IPS-18a (cell line): ENCODE measurements around the gene YPEL2.

Experiments used
- H3K27ac ChIP-seq: one replicate; pipeline ENCODE4 v1.5.1; 2013; ENCODE audit warnings: low read length
- H3K27me3 ChIP-seq: one replicate; pipeline ENCODE4 v1.6.1; 2013; ENCODE audit warnings: mild to moderate bottlenecking, low read length; ENCODE audit not compliant: control insufficient read depth, insufficient read depth
- H3K36me3 ChIP-seq: one replicate; pipeline ENCODE4 v1.6.1; 2013; ENCODE audit warnings: low read depth, low read length; ENCODE audit not compliant: control insufficient read depth
- H3K4me1 ChIP-seq: one replicate; pipeline ENCODE4 v1.6.1; 2013; ENCODE audit warnings: low read depth, low read length; ENCODE audit not compliant: control insufficient read depth
- H3K4me3 ChIP-seq: one replicate; pipeline ENCODE4 v1.5.1; 2013; ENCODE audit warnings: low read length
- H3K9ac ChIP-seq: one replicate; pipeline ENCODE4 v1.6.1; 2013; ENCODE audit warnings: mild to moderate bottlenecking, low read length, moderate library complexity
- H3K9me3 ChIP-seq: one replicate; pipeline ENCODE4 v1.6.1; 2013; ENCODE audit warnings: low read depth, low read length; ENCODE audit not compliant: control insufficient read depth

YPEL2 gene

GRCh38 chr17:59347975-59348391 lies 16.5 kb downstream of the YPEL2 start:
- Histone ChIP-seq H3K9me3 (no peaks in the 10 kb centered on the region), H3K36me3 (no peaks in the 10 kb centered on the region), H3K9ac (no peak overlapping the region), H3K27ac (no peak overlapping the region), H3K27me3 (no peaks in the 10 kb centered on the region), H3K4me1 (no peaks in the 10 kb centered on the region), H3K4me3 (no peak overlapping the region)

GRCh38 chr17:59349178-59349577 lies 17.7 kb downstream of the YPEL2 start:
- H3K4me3 ChIP-seq: no peak overlapping the region
- peaks cover 5% of the 10 kb centered on the region for H3K4me1 ChIP-seq

GRCh38 chr17:59353106-59353854 lies 21.8 kb downstream of the YPEL2 start:
- Histone ChIP-seq H3K36me3 (no peaks in the 10 kb centered on the region), H3K4me3 (no peak overlapping the region), H3K27ac (no peak overlapping the region)

More at GRCh38 chr17:59349178-59349577, 17.7 kb downstream of the YPEL2 start:
- Histone ChIP-seq H3K27me3 (no peaks in the 10 kb centered on the region), H3K36me3 (no peaks in the 10 kb centered on the region), H3K9me3 (no peaks in the 10 kb centered on the region), H3K27ac (no peak overlapping the region), H3K9ac (no peak overlapping the region)

GRCh38 chr17:59353936-59354755 lies 22.7 kb downstream of the YPEL2 start:
- Histone ChIP-seq H3K4me1 (peaks cover 12% of the 10 kb centered on the region), H3K4me3 (no peak overlapping the region), H3K9me3 (no peaks in the 10 kb centered on the region), H3K9ac (no peak overlapping the region), H3K36me3 (no peaks in the 10 kb centered on the region), H3K27ac (no peak overlapping the region), H3K27me3 (no peaks in the 10 kb centered on the region)

More at GRCh38 chr17:59353106-59353854, 21.8 kb downstream of the YPEL2 start:
- H3K9me3 ChIP-seq: no peaks in the 10 kb centered on the region
- peaks cover 12% of the 10 kb centered on the region for H3K4me1 ChIP-seq
- no peaks in the 10 kb centered on the region for H3K27me3 ChIP-seq
- no peak overlapping the region for H3K9ac ChIP-seq

GRCh38 chr17:59355030-59355701 lies 23.7 kb downstream of the YPEL2 start:
- Histone ChIP-seq H3K9me3 (no peaks in the 10 kb centered on the region), H3K27me3 (no peaks in the 10 kb centered on the region), H3K9ac (no peak overlapping the region), H3K4me3 (no peak overlapping the region), H3K36me3 (no peaks in the 10 kb centered on the region), H3K4me1 (peaks cover 12% of the 10 kb centered on the region), H3K27ac (no peak overlapping the region)

- H3K36me3 ChIP-seq: no peaks in the 10 kb centered on the region
- H3K27ac ChIP-seq: no peak overlapping the region
- no peaks in the 10 kb centered on the region for H3K27me3 ChIP-seq
- H3K9me3 ChIP-seq: no peaks in the 10 kb centered on the region
- H3K4me3 ChIP-seq: no peak overlapping the region
- no peak overlapping the region for H3K9ac ChIP-seq
- H3K4me1 ChIP-seq: peaks cover 12% of the 10 kb centered on the region
These were observed 24.4 kb downstream of the YPEL2 start for GRCh38 chr17:59355702-59356325.

GRCh38 chr17:59356543-59357218 lies 25.2 kb downstream of the YPEL2 start:
- H3K27ac ChIP-seq: no peak overlapping the region
- no peak overlapping the region for H3K9ac ChIP-seq
- H3K4me1 ChIP-seq: peaks cover 12% of the 10 kb centered on the region
- no peaks in the 10 kb centered on the region for H3K27me3 ChIP-seq
- H3K36me3 ChIP-seq: no peaks in the 10 kb centered on the region
- H3K4me3 ChIP-seq: no peak overlapping the region
- no peaks in the 10 kb centered on the region for H3K9me3 ChIP-seq

- Histone ChIP-seq H3K4me3 (no peak overlapping the region), H3K36me3 (no peaks in the 10 kb centered on the region), H3K27ac (no peak overlapping the region), H3K9ac (no peak overlapping the region), H3K4me1 (peaks cover 12% of the 10 kb centered on the region), H3K9me3 (no peaks in the 10 kb centered on the region), H3K27me3 (no peaks in the 10 kb centered on the region)
These were observed 25.8 kb downstream of the YPEL2 start for GRCh38 chr17:59357219-59357697.

- H3K9me3 ChIP-seq: no peaks in the 10 kb centered on the region
- H3K27me3 ChIP-seq: no peaks in the 10 kb centered on the region
- no peak overlapping the region for H3K9ac ChIP-seq
- no peaks in the 10 kb centered on the region for H3K36me3 ChIP-seq
- peaks cover 12% of the 10 kb centered on the region for H3K4me1 ChIP-seq
- no peak overlapping the region for H3K4me3 ChIP-seq
- no peak overlapping the region for H3K27ac ChIP-seq
These were observed 26.5 kb downstream of the YPEL2 start for GRCh38 chr17:59357929-59358328.

- Histone ChIP-seq H3K4me1 (peaks cover 15% of the 10 kb centered on the region), H3K27ac (no peak overlapping the region), H3K9ac (no peak overlapping the region), H3K4me3 (no peak overlapping the region), H3K9me3 (no peaks in the 10 kb centered on the region), H3K36me3 (no peaks in the 10 kb centered on the region), H3K27me3 (no peaks in the 10 kb centered on the region)
These were observed 29.9 kb downstream of the YPEL2 start for GRCh38 chr17:59361386-59361785.
